Neural crest cell (in vitro differentiated cells): ENCODE results near the gene CYP24A1. TPM values are rescaled to one million over a fixed set of nuclear protein-coding genes. Genes with fewer than 3 reads are reported as not detected.

Experiments
- DNase-seq: peaks from one replicate; pipeline ENCODE4 v3.0.0; 2021; ENCODE audit warnings: low read depth, mixed read lengths, low spot score
- H3K27ac Mint-ChIP-seq: one replicate; pipeline ENCODE4 v1.8.0; 2021; ENCODE audit warnings: mild to moderate bottlenecking, mixed read lengths; ENCODE audit not compliant: unreplicated experiment
- H3K27me3 Mint-ChIP-seq: 2 replicates; pipeline ENCODE4 v1.8.0; 2021; ENCODE audit warnings: low read depth, mild to moderate bottlenecking, mixed read lengths
- H3K36me3 Mint-ChIP-seq: 2 replicates; pipeline ENCODE4 v1.8.0; 2021; ENCODE audit warnings: low read depth, mild to moderate bottlenecking, mixed read lengths
- H3K4me1 Mint-ChIP-seq: 2 replicates; pipeline ENCODE4 v1.8.0; 2021; ENCODE audit warnings: mixed read lengths
- H3K4me3 Mint-ChIP-seq: one replicate; pipeline ENCODE4 v1.8.0; 2021; ENCODE audit warnings: mild to moderate bottlenecking, mixed read lengths
- H3K9me3 Mint-ChIP-seq: 2 replicates; pipeline ENCODE4 v1.8.0; 2021; ENCODE audit warnings: mixed read lengths
- total RNA-seq: library from RNA; stranded (reverse); gene quantifications from 2 replicates; pipeline ENCODE4 v1.2.1, GENCODE V29; 2021
- TF ChIP-seq, protein P1 (sequence below): fragments of 200-600 bp; sonication (generic); conservative IDR thresholded peaks from 2 replicates; pipeline ENCODE4 v1.5.0; 2021; ENCODE audit warnings: antibody characterized with exemption, mild to moderate bottlenecking

The CYP24A1 gene
- total RNA-seq, 1 donor from 2014 or later: 0.93 TPM

DNA sequence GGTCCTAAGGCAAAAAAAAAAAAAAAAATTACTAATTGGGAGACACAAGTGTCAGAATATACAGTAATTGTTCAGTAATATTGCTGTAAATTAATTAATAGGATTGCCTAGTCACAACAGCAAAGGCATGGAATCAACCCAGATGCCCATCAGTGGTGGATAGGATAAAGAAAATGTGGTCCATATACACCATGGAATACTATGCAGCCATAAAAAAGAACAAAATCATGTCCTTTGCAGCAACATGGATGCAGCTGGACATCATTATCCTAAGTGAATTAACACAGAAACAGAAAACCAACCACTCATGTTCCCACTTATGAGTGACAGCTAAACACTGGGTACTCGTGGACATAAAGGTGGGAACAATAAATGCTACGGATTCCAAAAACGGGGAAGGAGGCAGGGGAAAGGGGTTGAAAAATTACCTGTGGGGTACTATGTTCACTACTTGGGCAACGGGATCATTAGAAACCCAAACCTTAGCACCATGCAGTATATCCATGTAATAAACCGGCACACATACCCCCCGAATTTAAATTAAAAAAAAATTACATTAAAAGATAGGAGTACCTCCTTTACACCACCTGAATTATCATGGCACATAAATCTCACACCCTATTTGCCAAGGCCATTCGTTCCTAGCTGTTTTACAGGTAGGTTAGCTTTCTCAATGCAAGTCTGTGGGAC lies 33.4 kb upstream of the CYP24A1 start:
- no peaks in the 10 kb centered on the region for H3K9me3 Mint-ChIP-seq
- H3K27me3 Mint-ChIP-seq: no peaks in the 10 kb centered on the region
- H3K4me3 Mint-ChIP-seq: peak overlapping the region; percentile 95
- no peak for DNase-seq
- TF ChIP-seq, protein P1, sequence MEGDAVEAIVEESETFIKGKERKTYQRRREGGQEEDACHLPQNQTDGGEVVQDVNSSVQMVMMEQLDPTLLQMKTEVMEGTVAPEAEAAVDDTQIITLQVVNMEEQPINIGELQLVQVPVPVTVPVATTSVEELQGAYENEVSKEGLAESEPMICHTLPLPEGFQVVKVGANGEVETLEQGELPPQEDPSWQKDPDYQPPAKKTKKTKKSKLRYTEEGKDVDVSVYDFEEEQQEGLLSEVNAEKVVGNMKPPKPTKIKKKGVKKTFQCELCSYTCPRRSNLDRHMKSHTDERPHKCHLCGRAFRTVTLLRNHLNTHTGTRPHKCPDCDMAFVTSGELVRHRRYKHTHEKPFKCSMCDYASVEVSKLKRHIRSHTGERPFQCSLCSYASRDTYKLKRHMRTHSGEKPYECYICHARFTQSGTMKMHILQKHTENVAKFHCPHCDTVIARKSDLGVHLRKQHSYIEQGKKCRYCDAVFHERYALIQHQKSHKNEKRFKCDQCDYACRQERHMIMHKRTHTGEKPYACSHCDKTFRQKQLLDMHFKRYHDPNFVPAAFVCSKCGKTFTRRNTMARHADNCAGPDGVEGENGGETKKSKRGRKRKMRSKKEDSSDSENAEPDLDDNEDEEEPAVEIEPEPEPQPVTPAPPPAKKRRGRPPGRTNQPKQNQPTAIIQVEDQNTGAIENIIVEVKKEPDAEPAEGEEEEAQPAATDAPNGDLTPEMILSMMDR: no peak
- peaks cover 28% of the 10 kb centered on the region for H3K4me1 Mint-ChIP-seq
- H3K27ac Mint-ChIP-seq: peak overlapping the region; percentile 100
- peaks cover 5% of the 10 kb centered on the region for H3K36me3 Mint-ChIP-seq

DNA sequence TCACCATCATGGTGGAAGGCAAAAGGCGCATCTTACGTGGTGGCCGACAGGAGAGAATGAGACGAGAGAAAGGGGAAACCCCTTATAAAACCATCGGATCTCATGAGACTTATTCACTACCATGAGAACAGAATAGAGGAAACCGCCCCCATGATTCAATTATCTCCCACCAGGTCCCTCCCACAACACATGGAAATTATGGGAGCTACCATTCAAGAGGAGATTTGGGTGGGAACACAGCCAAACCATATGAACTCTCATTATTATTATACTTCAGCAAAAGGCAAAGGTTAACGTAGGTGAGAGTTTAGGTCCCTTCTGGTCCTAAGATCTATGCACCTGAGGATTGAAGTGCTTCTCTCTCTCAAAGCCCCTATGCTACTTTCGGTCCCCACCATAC lies 31.7 kb upstream of the CYP24A1 start:
- Mint-ChIP-seq H3K27me3 (peaks cover 2% of the 10 kb centered on the region), H3K36me3 (no peaks in the 10 kb centered on the region), H3K27ac (no peak overlapping the region), H3K9me3 (no peaks in the 10 kb centered on the region), H3K4me1 (peaks cover 23% of the 10 kb centered on the region), H3K4me3 (peak overlapping the region; percentile 66)
- DNase-seq: no peak
- TF ChIP-seq, protein P1: no peak

DNA sequence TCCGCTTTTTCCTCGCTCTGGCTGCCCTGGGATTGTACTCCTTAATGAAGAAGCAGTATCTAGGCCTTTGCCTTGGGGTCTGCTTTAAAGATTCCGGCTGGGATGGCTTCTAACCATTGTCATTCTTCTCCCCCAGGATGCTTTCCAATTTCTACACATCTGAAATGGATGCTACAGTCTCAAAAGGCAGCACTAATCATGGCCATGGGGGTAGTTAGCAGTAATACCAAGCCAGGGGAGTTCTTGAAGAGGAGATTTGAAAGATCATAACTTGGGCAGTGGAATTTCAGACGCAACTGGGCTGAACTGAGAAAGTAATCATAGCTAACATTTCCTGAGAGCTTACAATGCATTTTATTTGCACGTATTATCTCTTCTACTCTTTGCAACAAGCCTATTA lies 30.7 kb upstream of the CYP24A1 start:
- Mint-ChIP-seq H3K4me3 (peak overlapping the region; percentile 12), H3K36me3 (no peaks in the 10 kb centered on the region), H3K27me3 (peaks cover 2% of the 10 kb centered on the region), H3K4me1 (peaks cover 13% of the 10 kb centered on the region), H3K9me3 (no peaks in the 10 kb centered on the region), H3K27ac (no peak overlapping the region)
- TF ChIP-seq, protein P1: no peak
- DNase-seq: no peak

DNA sequence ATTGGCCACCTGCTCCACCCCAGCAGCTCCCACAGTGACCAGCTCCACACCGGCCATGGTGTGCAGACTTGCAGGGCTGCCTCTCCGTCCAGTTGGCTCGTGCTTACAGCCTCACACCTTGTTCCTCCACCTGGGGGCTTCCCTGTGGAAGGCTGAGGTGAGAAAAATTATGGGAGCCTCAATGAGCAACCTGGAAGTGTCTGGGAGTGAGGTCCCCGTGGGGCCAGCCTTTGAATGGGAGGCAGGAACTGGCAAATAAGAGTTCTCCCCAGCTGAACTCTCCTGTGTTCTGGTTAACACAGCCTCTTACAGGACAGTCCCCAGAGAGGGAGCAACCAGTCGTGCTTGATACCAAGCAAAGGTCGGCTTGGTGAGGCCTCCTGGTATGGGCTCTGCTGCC lies 30.3 kb upstream of the CYP24A1 start:
- DNase-seq: no peak
- Mint-ChIP-seq H3K4me1 (peaks cover 9% of the 10 kb centered on the region), H3K27ac (no peak overlapping the region), H3K27me3 (peaks cover 2% of the 10 kb centered on the region), H3K9me3 (no peaks in the 10 kb centered on the region), H3K4me3 (no peak overlapping the region), H3K36me3 (no peaks in the 10 kb centered on the region)
- TF ChIP-seq, protein P1: no peak

DNA sequence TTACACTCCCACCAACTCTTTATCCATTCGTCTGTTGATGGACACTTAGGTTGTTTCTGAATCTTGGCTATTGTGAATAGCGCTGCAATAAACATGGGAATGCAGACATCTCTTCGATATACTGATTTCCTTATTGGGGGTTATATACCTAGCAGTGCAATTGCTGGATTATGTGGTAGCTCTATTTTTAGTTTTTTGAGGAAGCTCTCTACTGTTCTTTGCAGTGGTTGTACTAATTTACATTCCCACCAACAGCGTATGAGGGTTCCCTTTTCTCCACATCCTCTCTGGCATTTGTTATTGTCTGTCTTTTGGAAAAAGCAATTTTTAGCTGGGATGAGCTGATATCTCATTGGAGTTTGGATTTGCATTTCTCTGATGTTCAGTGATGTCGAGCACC lies 29.5 kb upstream of the CYP24A1 start:
- Mint-ChIP-seq H3K9me3 (no peaks in the 10 kb centered on the region), H3K4me1 (peaks cover 4% of the 10 kb centered on the region), H3K36me3 (no peaks in the 10 kb centered on the region), H3K4me3 (no peak overlapping the region), H3K27me3 (peaks cover 2% of the 10 kb centered on the region), H3K27ac (no peak overlapping the region)
- DNase-seq: no peak
- TF ChIP-seq, protein P1: no peak
